Dermis microvascular lymphatic vessel endothelial cell (primary cell): ENCODE data around the gene TEPSIN. TPM values are rescaled to one million over a fixed set of nuclear protein-coding genes. Genes with fewer than 3 reads are reported as not detected.

Experiments used
- DNase-seq, 2 donors: peaks; one replicate each; pipeline versions ENCODE4 v3.0.0 to v3.0.0-alpha.2; 2010; ENCODE audit warnings: low read depth in 2 of 2
- total RNA-seq: library from RNA; depleted of rRNA; stranded (reverse); fragments of >200 nt; gene quantifications from 2 replicates; pipeline ENCODE4 v1.2.1, GENCODE V29; 2014

The TEPSIN gene
- total RNA-seq, 1 donor from 2014 or later, result 6.5 TPM

GRCh38 chr17:81187120-81187519, 51.7 kb downstream of the TEPSIN start:
- no peak for DNase-seq

- no peak for DNase-seq
Measured at GRCh38 chr17:81186203-81186602, 52.7 kb downstream of the TEPSIN start.

- no peak for DNase-seq
Measured at GRCh38 chr17:81184555-81184954, 54.3 kb downstream of the TEPSIN start.

GRCh38 chr17:81183807-81184206, 55.0 kb downstream of the TEPSIN start:
- no peak for DNase-seq

- no peak for DNase-seq
Measured at GRCh38 chr17:81183316-81183715, 55.5 kb downstream of the TEPSIN start.

GRCh38 chr17:81182596-81182995, 56.3 kb downstream of the TEPSIN start:
- DNase-seq, result no peak

- DNase-seq, result no peak
Measured at GRCh38 chr17:81181811-81182185, 57.1 kb downstream of the TEPSIN start.

- DNase-seq, result no peak
Measured at GRCh38 chr17:81180836-81181810, 57.7 kb downstream of the TEPSIN start.

GRCh38 chr17:81179861-81180260, 59.0 kb downstream of the TEPSIN start:
- DNase-seq, result no peak

- DNase-seq, result no peak
Measured at GRCh38 chr17:81179220-81179619, 59.6 kb downstream of the TEPSIN start.

Other genes starting within 250 kb of the TEPSIN start
- gene CHMP6, start 247.2 kb downstream of the TEPSIN start, total RNA-seq, result 12.3 and 17.6 TPM in 2 replicates
- gene BAIAP2, start 203.9 kb downstream of the TEPSIN start, total RNA-seq, result 28.2 and 52.6 TPM in 2 replicates
- not detected in 2 replicates for gene PVALEF, start 73.5 kb downstream of the TEPSIN start, total RNA-seq
- gene AATK, start 72.8 kb downstream of the TEPSIN start, total RNA-seq, result 1.5 and 2.9 TPM in 2 replicates
- gene CEP131, start 16.1 kb downstream of the TEPSIN start, total RNA-seq, result 6.2 and 8.1 TPM in 2 replicates
- 14.9 and 23.0 TPM in 2 replicates for gene NDUFAF8, start 263 bp upstream of the TEPSIN start, total RNA-seq
- gene SLC38A10, start 56.3 kb upstream of the TEPSIN start, total RNA-seq, result 42.2 and 59.5 TPM in 2 replicates
- gene BAHCC1, start 156.4 kb upstream of the TEPSIN start, total RNA-seq, result 2.1 and 6.3 TPM in 2 replicates